Endothelial cell of hepatic sinusoid (primary cell): Measurements from ENCODE around the gene SLCO3A1.

Experiments
- in situ Hi-C: cut with HindIII; loops from 2 replicates; pipeline ENCODE4 v1.10.0; 2017; ENCODE audit warnings: low sequenced_read_pairs

SLCO3A1 gene

DNA sequence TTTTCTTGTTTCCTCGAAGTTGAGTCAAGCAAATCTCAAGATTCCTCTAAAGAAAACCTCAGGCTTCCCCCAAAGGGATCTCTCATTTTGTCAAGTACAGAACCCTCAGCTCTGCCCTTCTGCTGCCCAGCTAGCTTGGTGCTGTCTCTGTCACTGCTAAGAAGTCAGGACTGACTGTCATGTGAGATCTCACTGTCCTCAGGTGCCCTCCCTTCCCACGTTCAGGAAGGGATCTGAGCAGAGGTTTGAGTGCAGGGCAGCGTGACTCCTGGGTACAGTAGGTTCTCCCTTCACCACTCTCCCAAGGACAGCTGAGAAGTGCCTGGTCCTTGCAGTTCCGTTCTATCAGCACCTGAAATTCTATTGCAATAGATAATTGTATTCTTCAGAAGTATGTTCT lies 229.7 kb downstream of the SLCO3A1 start:
- in situ Hi-C loops = no loop called here

DNA sequence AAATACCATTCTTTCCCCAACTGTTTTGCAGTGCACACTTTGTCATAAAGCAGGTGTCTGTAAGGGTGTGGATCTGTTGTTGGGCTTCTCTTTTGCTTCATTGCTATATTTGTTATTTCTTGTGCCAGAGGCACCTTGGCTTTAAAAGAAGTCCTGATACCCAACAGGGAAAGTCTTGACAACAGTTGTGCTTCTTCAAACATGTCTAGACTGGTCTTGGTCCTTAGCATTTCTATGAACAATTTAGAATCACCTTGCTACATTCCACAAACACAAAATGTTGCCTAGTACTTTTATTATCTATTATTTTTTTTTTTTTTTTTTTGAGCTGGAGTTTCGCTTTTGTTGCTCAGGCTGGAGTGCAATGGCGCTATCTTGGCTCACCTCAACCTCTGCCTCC lies 233.7 kb downstream of the SLCO3A1 start:
- in situ Hi-C loops = no loop called here

DNA sequence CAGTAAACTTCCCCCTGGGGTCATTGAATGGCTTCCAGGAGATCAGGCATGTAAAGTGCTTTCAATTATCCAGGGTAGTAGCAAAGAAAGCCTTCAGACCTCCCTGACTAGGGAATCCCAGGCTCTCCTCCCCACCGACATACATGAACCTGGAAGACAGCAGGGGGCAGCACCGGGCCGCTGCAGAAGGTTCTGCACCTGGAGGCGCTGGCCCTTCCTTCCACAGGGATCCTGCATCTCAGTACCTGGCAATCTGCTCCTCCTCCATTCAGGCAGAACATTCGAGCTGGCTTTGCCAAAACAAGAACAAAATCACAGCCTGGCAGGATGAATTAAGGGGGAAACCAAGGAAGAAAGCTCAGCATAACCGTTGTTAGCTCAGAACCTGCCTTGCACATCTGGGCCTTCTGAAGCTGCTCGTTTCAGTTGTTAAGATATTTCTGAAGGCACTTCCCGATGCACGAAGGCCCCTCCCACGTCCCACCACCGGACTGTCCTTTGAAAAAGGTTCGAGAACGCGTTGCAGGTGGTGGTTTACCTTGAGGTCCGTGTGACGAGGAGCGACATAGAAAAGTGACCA lies 237.7 kb downstream of the SLCO3A1 start:
- in situ Hi-C loops = no loop called here

DNA sequence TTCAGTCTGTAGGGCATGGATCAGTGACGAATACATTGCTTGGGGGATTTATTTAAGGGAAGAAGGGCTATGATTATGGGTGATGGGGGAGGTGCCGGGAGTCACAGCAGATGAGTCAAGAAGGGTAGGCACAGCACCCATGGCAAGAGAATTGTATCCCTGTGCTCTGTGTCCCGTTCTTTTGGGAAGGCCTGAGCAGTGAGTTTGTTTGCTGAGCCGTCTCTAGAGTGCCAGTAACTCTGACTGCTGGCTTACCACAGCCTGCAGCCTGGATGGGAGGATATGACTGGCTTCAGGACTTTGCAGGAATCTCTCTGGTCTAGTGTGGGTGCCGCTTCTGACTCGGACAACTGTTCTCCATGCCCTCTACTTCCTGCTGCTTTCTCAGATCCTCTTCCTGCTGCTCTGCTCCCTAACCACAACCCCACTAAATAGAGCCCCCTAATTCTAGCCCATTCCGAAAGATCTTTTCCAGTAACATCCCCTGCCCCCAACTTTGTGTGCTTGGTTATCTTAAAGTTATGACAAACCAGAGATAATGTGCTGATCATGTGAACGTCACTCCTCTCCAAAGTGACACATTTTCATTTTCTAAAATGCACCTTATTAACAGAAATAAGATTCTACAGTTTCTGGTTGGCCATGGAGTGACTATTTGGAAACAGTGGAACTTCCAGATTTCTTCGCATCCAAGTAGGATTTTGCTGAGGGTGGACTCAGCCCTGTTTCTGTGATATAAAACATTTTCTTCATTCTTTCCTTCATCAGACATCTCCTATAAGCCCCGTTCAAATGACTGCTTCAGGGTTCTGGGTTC lies 239.0 kb downstream of the SLCO3A1 start:
- in situ Hi-C loops = no loop called here

DNA sequence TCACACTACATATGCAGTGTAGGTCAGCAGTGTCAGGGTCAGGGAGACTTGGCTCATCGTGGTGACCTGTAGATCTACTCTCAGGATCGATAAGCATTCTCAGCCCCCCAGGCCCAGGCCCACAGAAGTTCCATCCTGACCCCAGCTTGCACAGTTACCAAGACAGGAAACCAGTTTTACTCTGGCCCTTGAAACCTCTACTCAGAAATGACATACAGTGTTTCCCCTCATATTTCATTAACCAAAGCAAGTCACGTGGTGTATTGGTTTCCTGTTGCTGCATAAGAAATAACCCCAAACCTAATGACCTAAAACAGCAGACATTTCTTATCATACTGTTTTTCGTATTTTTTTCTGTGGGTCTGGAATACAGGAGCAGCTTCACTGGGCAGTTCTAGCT lies 242.2 kb downstream of the SLCO3A1 start:
- in situ Hi-C loops = no loop called here

DNA sequence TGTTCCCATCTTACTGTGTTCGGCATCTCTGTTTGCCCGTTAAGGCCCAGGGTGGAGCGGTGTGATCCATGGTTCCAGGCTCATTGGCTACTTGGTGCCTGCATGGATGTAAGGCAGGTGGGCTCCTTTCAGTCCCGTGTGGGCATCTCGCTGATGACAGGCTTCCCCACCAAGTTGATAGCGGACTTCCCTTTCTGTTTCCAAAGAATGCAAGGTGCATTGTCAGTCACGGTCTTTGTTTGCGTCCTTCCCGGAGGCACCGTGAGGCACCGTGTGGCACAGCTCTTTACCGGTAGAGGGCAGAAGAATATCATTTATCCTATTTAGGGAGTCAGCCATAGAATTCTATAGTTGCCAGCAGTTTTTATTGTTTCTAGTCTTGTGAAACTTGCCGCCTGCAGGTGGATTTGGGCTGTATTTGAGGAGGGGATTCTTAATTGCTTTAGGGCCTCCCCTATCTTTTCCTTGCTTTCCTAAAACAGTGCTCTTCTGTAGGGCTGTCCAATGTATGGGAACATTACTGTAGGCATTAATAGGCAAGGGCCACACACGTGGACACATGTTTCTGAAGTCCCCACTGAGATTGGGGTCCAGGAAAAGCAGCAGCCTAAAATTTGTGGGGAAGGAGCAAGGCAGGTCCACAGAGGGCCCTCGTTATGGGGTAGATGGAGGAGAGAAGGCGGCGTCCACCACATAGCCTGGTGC lies 244.1 kb downstream of the SLCO3A1 start:
- in situ Hi-C loops = no loop called here

DNA sequence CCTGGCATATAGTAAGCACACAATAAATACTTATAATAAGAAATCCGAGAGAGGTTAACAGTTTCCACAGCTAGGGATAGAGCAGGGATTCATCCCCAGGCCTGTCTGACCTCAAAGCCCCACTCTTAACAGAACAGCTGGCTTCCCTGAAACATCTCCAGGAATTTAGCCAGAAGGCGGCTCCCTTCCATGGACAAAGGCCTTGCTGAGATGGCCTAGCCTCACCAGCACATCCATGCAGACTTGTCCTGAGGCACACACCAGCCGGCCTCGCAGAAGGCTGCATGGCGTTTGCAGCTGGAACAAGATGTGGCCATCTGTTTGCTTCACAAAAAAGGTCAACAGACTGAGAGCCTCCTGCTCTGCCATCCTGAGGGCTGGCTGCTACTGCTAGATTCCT lies 245.4 kb downstream of the SLCO3A1 start:
- in situ Hi-C loops = no loop called here

DNA sequence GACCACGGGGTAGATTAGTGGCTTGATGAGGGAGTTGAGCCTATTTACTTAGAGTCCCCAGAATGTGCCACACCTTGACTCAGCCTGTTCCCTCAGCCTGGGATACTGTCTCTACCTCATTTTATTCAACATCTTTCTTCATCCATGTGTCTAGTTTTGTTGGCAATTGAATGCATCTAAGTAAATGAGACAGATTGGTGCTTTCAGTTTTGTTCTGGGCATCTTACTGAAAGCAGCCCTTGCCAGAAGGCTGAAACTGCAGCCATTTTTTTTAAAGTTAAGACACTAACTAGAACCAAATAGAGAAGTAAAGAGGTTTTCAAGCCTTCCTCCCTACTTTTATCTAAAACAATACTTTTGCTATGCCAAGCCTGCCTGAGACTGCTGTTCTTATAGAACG lies 246.8 kb downstream of the SLCO3A1 start:
- in situ Hi-C loops = no loop called here

DNA sequence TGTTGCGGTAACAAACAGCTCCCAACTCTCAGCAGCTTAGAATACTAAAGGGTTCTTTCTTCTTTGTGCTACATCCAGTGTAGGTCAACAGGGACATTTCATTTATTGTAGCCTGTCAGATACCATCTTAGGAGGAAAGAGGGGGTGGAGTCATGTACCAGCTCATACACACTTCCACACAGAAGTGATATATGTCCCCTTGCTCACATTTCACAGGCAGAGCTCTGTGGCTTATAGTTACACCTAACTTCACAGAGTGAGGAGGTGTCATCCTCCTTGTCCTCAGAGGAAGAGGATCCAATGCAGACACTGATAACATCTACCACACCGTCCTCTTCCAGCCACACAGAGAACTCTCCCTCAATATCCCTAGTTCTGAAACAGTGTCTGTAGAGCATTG lies 247.2 kb downstream of the SLCO3A1 start:
- in situ Hi-C loops = no loop called here

DNA sequence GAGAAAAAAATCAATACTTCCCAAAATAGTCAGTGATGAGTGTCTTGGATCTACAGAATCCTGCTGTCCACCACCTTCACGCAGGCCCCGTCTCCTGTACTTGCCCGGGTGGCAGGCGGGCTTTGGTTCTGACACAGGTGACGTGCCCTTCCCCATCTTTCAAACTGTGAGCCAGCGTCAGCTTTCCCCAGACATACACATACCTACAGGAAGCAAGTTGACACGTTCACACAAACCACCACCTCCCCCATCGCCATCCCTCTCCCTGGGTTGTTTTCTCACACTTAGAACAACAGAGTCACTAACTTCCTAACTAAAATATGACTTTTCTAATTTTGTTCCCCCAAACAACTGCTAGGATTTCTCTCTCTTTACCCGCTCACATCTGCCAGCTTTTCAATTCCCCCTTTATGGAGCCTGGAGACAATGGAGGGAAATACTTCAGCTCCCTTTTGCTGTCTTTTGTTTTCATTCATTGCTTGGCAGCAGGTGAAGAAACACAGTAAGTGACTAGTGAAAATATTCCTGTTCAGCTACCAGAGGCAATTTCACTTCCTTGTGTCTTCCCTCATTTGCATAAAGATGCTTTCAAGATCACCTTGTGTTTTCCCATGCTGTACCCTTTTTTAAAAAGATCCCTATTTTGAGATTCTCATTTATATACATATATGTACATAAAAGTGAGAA lies 248.3 kb downstream of the SLCO3A1 start:
- in situ Hi-C loops = no loop called here

DNA sequence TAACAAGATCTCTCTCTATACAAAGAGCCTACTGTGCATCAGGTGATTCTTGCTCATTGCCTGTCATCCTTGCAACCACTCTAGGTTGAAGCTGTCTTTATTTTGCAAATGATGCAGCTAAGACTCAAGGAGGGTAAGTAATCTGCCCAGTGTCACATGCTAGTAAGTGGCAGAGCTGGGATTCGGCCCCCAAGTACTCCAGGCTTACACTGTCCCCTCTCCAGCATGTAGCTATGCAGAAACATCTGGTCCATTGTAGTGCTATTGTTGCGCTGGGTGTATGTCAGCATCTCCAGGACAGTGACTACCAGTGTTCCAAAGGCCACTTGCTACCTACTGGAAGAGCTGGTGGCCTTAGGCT lies 248.9 kb downstream of the SLCO3A1 start:
- in situ Hi-C loops = no loop called here

DNA sequence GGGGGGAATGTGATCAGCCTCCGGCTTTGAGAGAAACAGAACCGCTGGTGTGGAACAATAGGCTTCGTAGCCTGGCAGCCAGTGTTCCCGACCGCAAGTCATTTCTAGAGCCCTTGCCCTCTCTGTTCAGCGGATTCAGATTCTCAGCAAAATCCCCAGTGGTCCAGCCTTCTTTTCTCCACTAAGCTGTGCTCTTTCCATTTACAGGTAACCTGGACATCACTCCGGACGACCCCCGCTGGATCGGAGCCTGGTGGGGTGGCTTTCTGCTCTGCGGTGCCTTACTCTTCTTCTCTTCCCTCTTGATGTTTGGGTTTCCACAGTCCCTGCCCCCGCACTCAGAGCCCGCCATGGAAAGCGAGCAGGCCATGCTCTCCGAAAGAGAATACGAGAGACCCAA lies 250.6 kb downstream of the SLCO3A1 start:
- in situ Hi-C loops = no loop called here

DNA sequence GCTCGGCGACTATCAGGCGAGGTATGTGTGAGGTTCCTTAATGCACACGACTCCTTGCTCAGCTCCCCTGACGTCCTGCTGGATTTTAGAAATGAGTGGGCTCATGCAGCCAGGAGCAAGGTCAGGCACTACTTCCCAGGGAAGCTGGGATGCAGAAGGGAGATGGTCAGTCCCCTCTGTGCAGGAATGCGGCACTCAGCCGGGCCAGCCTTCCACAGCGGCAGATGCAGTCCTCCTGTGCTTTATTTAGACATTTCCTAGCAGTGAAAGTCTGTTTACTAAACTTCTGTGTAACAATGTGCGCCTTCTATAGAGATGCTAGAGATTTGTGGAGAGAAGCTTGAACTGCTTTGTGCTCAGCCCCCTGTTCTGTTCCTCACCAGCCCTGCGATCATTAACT lies 252.1 kb downstream of the SLCO3A1 start:
- in situ Hi-C loops = no loop called here

DNA sequence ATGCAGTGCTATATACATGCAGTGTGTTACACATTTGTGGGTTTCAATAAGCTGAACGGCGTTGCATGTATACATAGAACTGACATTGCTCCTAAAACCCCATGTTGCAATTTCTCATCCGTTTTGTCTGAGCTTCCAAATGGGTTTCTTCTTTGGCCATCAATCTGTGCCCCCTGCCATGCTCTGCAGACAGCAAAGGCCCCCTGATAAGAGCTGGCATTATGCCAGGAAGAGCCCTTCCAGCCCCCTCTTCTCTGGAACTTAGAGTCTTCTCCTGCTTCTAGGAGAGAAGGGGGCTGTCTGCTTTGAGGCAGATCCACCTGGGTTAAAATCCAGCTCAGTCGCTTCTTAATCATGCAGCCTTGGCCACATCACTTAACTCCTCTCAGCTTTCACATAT lies 254.0 kb downstream of the SLCO3A1 start:
- in situ Hi-C loops = no loop called here

DNA sequence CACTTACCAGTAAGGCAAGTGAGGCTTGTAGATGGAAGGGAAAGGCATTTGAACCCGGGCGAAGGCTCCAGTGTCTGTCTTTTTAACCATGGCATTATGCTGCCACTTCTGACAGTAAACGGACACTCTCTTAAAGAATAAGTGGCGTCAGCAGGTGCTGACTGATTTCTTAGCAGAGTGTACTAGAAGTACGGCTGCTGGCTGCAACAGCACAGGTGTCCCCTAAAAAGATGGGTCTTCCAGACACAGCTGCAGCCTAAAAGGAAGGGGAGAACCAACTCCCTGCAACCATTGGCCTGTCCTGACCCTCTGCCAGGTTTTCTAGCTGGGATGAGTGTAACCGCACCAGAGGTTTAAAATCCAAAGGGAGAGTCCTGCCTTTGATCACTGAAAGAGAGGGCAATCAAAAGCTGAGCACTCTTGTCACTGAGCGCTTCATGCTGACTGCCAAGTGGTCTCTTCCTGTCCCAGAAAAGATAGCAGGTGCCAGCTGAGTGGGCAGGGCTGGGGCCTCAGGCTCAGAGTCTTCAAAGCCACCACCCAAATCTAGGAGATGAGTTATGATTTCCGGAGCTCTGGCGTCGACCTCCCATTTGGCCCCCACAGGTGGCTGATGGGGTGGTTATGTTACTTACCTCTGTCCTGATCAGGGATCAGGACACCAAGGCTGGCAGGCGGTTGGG lies 255.8 kb downstream of the SLCO3A1 start:
- in situ Hi-C loops = no loop called here

DNA sequence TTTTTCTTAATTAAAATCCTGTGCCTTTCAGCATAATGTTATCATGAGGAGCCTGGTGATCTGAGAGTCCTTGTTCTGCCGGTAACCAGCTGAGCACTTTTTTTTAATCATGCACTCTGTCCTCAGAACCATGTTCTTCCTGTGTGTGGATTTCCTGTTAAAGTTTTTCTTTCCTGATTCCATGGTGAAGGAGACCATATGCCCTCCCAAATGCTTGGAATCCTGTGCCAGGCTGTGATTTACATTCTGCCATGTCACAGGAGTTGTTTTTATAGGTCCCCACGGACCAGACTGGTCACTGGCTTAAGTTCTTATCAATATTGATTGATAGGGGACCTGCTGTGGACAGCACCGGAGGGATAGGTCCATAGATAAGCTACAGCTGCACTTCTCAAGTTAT lies 257.8 kb downstream of the SLCO3A1 start:
- in situ Hi-C loops = no loop called here

DNA sequence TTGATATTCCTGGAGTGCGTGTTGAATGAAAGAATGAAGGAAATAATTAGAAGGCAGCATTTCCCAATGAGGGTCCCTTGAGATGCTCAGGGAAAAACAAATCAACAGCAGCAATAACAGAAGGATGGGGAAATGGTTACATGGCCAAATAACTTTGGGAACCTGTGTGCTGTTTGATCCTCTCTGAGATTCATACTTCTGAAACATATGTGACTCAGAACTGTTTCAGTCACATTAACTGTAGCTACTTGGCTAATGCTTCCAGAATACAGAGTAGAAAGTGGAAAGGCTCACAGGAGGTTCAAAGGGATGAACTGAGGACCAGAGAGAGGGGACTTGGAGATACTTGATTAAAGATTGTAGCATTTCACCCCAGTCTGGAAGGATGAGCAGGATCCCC lies 258.2 kb downstream of the SLCO3A1 start:
- in situ Hi-C loops = no loop called here

DNA sequence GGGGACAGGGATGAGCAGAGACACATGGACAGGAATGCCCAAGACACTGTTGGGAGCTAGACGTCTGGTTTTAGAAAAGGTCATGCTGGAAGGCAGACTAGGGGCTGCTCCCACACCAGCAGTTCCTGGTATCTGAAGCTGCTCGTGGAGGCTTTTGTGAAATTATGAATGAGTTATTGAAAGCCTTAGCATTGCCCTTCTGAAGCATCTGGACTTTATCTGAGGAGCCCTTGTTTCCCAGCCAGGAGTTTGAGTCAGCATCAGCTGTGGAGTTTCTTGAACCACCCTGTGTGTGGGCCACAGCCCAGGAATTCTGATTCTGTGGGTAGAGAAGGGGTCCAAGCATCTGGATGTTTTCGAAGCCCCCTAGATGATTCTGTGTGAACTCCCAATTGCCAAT lies 258.7 kb downstream of the SLCO3A1 start:
- in situ Hi-C loops = no loop called here

DNA sequence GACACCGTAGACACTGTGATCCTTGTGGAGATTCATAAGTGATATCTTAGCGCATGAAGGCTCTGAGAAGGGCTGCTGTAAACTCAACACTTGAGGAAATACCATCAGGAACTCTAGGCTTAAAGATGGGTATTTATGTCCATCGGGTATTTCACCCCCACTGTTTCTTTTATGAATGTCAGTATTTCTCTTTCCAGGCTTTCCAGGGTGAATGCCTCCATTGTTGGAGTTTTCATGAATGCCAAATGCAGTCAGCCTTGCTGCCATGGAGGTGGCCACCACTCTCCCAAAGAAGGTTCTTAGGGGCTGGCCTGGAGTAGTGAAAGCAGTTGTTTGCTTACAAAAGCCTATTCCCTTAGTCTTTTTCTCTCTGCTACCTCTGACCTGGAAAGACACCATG lies 259.2 kb downstream of the SLCO3A1 start:
- in situ Hi-C loops = no loop called here

DNA sequence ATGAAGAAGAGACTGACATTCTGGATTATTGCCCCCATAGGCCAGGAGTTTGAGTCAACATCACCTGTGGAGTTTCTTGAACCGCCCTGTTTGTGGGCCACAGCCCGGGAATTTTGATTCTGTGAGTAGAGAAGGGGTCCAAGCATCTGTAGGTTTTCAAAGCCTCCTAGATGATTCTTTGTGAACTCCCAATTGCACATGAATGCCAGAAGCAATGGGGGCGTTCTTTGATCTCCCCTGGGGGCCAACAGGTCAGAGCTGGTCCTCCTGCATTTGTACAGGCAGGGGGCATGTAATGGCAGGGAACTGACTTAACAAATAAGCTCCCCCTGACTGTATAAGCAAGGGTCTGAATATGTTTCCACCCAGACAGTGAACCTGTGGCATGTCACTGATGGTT lies 260.3 kb downstream of the SLCO3A1 start:
- in situ Hi-C loops = no loop called here

DNA sequence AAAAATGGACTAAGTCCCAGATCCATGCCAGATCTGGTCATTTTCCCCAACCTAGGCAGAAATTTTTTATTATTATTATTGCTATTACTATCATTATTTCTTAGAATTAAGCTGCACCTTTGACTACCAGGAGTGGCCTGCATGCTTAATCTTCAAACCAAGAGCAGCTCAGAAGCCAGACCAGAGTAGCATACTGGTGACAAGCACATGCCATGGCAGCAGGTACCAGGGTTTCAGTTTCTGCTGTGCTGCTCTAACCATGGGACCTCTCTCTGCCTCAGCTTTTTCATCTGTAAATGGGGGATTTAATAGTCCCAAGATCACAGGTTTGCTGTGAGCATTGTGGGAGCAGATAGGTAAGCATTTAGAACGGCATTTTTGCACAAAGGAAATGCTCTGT lies 262.3 kb downstream of the SLCO3A1 start:
- in situ Hi-C loops = no loop called here
